ENCODE results near the gene TEKT4. TPM values are rescaled to one million over a fixed set of nuclear protein-coding genes. Genes with fewer than 3 reads are reported as not detected.
"Not testable (repeated sequence)": the region's sequence is repeated elsewhere in the genome, so short reads cannot be mapped to it uniquely, and the experiment has no call there.

TEKT4 gene
- total and polyA plus RNA-seq, 3 donors from 2014 or later: 11.5 to 25.3 (median 23.5) TPM

DNA sequence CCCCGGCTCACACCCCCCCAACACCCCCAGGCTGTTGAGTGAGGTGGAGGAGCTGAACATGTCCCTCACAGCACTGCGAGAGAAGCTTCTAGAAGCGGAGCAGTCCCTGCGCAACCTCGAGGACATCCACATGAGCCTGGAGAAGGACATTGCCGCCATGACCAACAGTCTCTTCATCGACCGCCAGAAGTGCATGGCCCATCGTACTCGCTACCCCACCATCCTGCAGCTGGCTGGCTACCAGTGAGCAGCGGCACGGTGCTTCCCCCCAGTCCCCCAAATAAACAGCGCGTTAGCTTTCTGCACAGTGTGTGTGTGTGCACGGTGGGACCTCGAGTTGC is 5.3 kb downstream of the TEKT4 start:
- H3K9me3 ChIP-seq: no peaks in the 10 kb centered on the region
- H3K27ac ChIP-seq: no peak overlapping the region
- no peaks in the 10 kb centered on the region for H3K36me3 ChIP-seq (ENCODE audit: low read depth, missing control alignments)
- no peaks in the 10 kb centered on the region for H3K27me3 ChIP-seq
- no peak overlapping the region for H3K4me3 ChIP-seq
- intact Hi-C loops (cut with DNase I; ENCODE audit: low total_unique reads): no loop called here
- TF ChIP-seq, protein P1, sequence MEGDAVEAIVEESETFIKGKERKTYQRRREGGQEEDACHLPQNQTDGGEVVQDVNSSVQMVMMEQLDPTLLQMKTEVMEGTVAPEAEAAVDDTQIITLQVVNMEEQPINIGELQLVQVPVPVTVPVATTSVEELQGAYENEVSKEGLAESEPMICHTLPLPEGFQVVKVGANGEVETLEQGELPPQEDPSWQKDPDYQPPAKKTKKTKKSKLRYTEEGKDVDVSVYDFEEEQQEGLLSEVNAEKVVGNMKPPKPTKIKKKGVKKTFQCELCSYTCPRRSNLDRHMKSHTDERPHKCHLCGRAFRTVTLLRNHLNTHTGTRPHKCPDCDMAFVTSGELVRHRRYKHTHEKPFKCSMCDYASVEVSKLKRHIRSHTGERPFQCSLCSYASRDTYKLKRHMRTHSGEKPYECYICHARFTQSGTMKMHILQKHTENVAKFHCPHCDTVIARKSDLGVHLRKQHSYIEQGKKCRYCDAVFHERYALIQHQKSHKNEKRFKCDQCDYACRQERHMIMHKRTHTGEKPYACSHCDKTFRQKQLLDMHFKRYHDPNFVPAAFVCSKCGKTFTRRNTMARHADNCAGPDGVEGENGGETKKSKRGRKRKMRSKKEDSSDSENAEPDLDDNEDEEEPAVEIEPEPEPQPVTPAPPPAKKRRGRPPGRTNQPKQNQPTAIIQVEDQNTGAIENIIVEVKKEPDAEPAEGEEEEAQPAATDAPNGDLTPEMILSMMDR (IDR thresholded peaks at IDR 0.05): no peak
- no peak for TF ChIP-seq POLR2A (IDR thresholded peaks at IDR 0.05)
- 91 to 93% methylated on average over 16 of the region's 16 CpGs for WGBS, 2 donors
- H3K4me1 ChIP-seq: no peaks in the 10 kb centered on the region
- no peak for DNase-seq

DNA sequence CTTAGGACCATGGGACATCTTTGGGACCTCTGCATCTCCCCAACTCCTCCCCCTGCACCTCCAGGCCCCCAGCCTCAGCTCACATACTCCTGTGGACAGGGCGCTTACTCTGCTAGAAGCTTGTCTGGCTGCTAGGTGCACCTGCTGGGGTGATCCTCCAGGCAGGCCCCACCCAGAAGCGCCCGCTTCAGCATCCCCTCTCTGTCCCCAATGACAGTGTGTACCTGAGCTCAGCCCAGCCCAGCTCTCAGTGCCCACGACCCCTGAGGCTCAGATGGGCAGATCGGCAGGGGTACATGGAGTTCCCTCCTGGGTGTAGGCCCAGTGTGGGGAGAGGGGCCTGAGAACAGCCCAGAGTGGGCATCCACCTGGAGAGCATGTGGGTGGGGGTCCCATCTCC is 5.9 kb downstream of the TEKT4 start:
- Histone ChIP-seq H3K27ac (no peak overlapping the region), H3K27me3 (no peaks in the 10 kb centered on the region), H3K4me3 (no peak overlapping the region), H3K4me1 (no peaks in the 10 kb centered on the region), H3K9me3 (no peaks in the 10 kb centered on the region), H3K36me3 (ENCODE audit: low read depth, missing control alignments) (no peaks in the 10 kb centered on the region)
- TF ChIP-seq, protein P1 (IDR thresholded peaks at IDR 0.05): no peak
- TF ChIP-seq POLR2A (IDR thresholded peaks at IDR 0.05): no peak
- intact Hi-C loops (cut with DNase I; ENCODE audit: low total_unique reads): no loop called here
- 80 to 85% methylated on average over 1 to 5 of the region's 5 CpGs for WGBS, 2 donors
- no peak for DNase-seq

DNA sequence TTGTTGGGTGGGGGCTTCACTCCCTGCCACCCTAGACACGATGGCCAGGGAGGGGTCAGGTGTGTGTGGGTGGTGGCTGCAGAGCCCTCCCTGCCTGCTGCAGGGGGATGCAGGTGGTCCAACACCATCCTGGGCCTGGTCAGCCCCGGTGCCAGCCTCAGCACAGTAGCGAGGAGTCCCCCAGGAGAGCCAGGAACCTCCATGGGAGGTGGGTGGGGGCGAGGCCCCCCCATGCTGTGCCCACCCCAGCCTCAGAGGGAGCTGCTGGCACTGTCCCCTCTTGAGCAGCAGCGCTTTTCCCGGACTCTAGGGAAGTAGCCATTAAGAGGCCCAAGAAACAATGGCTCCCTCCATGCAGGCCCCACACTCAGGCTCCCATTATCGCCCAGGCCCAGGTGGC is 7.3 kb downstream of the TEKT4 start:
- H3K4me3 ChIP-seq; H3K4me1 ChIP-seq; H3K27me3 ChIP-seq; DNase-seq; H3K36me3 ChIP-seq (ENCODE audit: low read depth, missing control alignments); H3K9me3 ChIP-seq; H3K27ac ChIP-seq; intact Hi-C loops (cut with DNase I; ENCODE audit: low total_unique reads): not testable (repeated sequence)
- 80 to 85% methylated on average over 1 to 7 of the region's 7 CpGs for WGBS, 2 donors

DNA sequence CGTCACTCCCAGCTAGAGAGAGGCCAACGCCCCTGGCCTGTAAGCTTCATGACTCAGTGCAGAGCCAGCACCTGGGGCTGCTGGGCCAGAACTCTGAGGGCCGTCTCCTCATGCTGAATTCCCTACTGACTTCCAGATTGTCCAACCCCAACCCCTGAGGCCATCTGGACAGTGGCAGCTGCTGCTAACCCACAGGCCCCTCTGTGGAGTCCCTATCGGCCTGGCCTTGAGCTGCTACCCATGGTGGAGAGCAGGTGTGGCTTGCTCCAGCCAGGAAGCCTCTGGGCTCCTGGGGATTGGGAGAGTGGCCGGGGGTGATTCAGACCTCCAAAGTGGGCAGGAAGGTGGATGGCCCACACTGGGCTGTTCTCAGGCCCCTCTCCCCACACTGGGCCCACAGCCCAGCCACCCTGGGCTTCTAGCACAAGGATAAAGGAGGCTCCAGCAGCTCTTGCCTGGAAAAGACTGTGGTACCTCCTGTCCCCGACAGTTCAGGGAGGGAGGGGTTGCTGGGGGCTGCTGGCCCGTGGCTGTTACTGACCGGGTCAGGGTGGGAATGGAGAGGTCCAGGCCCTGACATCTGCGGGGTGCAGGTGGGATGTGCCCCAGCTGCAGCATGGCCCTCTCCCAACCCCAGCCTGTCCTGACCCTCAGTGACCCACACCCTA is 8.2 kb downstream of the TEKT4 start:
- no peak for DNase-seq
- no peak overlapping the region for H3K27ac ChIP-seq
- H3K9me3 ChIP-seq: no peaks in the 10 kb centered on the region
- no peak for TF ChIP-seq POLR2A (IDR thresholded peaks at IDR 0.05)
- TF ChIP-seq, protein P1 (IDR thresholded peaks at IDR 0.05): no peak
- no peaks in the 10 kb centered on the region for H3K4me1 ChIP-seq
- H3K4me3 ChIP-seq: no peak overlapping the region
- 60 to 71% methylated on average over 4 to 9 of the region's 9 CpGs for WGBS, 2 donors
- no peaks in the 10 kb centered on the region for H3K36me3 ChIP-seq (ENCODE audit: low read depth, missing control alignments)
- intact Hi-C loops (cut with DNase I; ENCODE audit: low total_unique reads): no loop called here
- H3K27me3 ChIP-seq: no peaks in the 10 kb centered on the region

DNA sequence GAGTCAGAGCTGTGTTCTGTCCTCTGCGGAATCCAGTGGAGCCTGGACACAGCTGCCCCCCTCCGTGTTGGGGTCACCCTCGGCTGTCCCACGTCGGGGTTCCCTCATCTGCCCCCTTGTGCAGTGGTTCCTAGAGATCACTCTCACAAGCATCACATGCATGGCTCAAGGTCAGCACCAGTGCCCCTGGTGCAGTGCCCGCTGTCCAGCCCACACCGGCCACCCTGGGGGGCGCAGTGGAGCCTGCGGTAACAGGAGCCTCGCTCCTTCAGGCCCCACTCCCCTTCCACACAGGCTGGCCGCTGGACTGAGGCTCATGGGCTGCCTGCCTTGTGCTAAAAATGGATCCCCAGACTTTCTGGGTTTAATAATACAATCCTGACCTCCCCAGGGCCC is 8.8 kb downstream of the TEKT4 start:
- TF ChIP-seq, protein P1 (IDR thresholded peaks at IDR 0.05): no peak
- no peak for TF ChIP-seq POLR2A (IDR thresholded peaks at IDR 0.05)
- Histone ChIP-seq H3K4me1 (no peaks in the 10 kb centered on the region), H3K4me3 (no peak overlapping the region), H3K9me3 (no peaks in the 10 kb centered on the region), H3K27ac (no peak overlapping the region), H3K36me3 (ENCODE audit: low read depth, missing control alignments) (no peaks in the 10 kb centered on the region), H3K27me3 (no peaks in the 10 kb centered on the region)
- WGBS, 2 donors: 75 to 92% methylated on average over 8 to 11 of the region's 11 CpGs
- intact Hi-C loops (cut with DNase I; ENCODE audit: low total_unique reads): no loop called here
- no peak for DNase-seq

Data from testis (tissue), 3 donors.